Right lobe of liver (tissue), 4 donors: ENCODE results near the gene SNAPC5.

Source experiments
- CTCF ChIP-seq, 4 donors: fragments of 200-600 bp in 3 of 4; fragments of 450-650 bp in 1 of 4; IDR thresholded peaks; one replicate each; pipeline versions ENCODE4 v1.5.1 to v1.8.0; 2016 to 2022; ENCODE audit warnings: antibody characterized with exemption in 4 of 4, mild to moderate bottlenecking in 2 of 4
- POLR2A ChIP-seq: fragments of 450-650 bp; IDR thresholded peaks from one replicate; pipeline ENCODE4 v1.6.1; 2017; ENCODE audit warnings: antibody characterized with exemption, mild to moderate bottlenecking
- donor health status: DM: no; HTN: no; CAD: no.
- donor health status: DM: no; HTN: no; CAD: no.
- donor health status: DM: no; HTN: yes; CAD: no.

- TF ChIP-seq CTCF (IDR thresholded peaks at IDR 0.05) (no peak), POLR2A (no peak)
These were observed 17.3 kb downstream of the SNAPC5 start for GRCh38 chr15:66480267-66480666.
